SHP77 (cell line): ENCODE measurements around the gene USH2A.
A peak's percentile ranks its signal among the peaks of the same experiment; 100 is the strongest.
"Not testable (repeated sequence)": the region's sequence is repeated elsewhere in the genome, so short reads cannot be mapped to it uniquely, and the experiment has no call there.

Experiments
- DNase-seq, 2 experiments: peaks; one replicate each; lab custom pipeline; 2025; lab: John Stamatoyannopoulos, UW

Gene USH2A

GRCh38 chr1:216045400-216045799 lies 377.8 kb downstream of the USH2A start:
- no peak for DNase-seq

GRCh38 chr1:216044538-216044937 lies 378.7 kb downstream of the USH2A start:
- DNase-seq = no peak

GRCh38 chr1:216034506-216034905 lies 388.7 kb downstream of the USH2A start:
- peak; percentile 20 to 27 for DNase-seq

GRCh38 chr1:216032961-216033614 lies 390.2 kb downstream of the USH2A start:
- DNase-seq = no peak

- no peak for DNase-seq
These were observed 391.0 kb downstream of the USH2A start for GRCh38 chr1:216032284-216032683.

GRCh38 chr1:216028631-216029030 lies 394.6 kb downstream of the USH2A start:
- DNase-seq = no peak

GRCh38 chr1:216024546-216024945 lies 398.7 kb downstream of the USH2A start:
- DNase-seq = no peak

GRCh38 chr1:216020743-216021345 lies 402.4 kb downstream of the USH2A start:
- no peak for DNase-seq

- no peak for DNase-seq
These were observed 408.1 kb downstream of the USH2A start for GRCh38 chr1:216015116-216015515.

GRCh38 chr1:216014086-216014485 lies 409.2 kb downstream of the USH2A start:
- DNase-seq = no peak

- not testable (repeated sequence) for DNase-seq
These were observed 413.8 kb downstream of the USH2A start for GRCh38 chr1:216009456-216009855.

- no peak for DNase-seq
These were observed 417.3 kb downstream of the USH2A start for GRCh38 chr1:216005916-216006315.

GRCh38 chr1:215992620-215993019 lies 430.6 kb downstream of the USH2A start:
- peak; percentile 7 to 15 for DNase-seq

GRCh38 chr1:215987092-215987875 lies 436.0 kb downstream of the USH2A start:
- DNase-seq = no peak

- DNase-seq = no peak
These were observed 436.8 kb downstream of the USH2A start for GRCh38 chr1:215986401-215986800.

GRCh38 chr1:215983680-215984079 lies 439.6 kb downstream of the USH2A start:
- DNase-seq = no peak

- DNase-seq = no peak
These were observed 451.3 kb downstream of the USH2A start for GRCh38 chr1:215971793-215972441.

GRCh38 chr1:215970406-215970805 lies 452.8 kb downstream of the USH2A start:
- no peak for DNase-seq

- DNase-seq = no peak
These were observed 459.6 kb downstream of the USH2A start for GRCh38 chr1:215963621-215964020.

GRCh38 chr1:215963040-215963439 lies 460.2 kb downstream of the USH2A start:
- DNase-seq = no peak

GRCh38 chr1:215958841-215959240 lies 464.4 kb downstream of the USH2A start:
- no peak for DNase-seq

- DNase-seq = no peak
These were observed 465.6 kb downstream of the USH2A start for GRCh38 chr1:215957663-215958062.

GRCh38 chr1:215932558-215932957 lies 490.7 kb downstream of the USH2A start:
- no peak for DNase-seq
